IPS DF 19.7 (cell line): ENCODE results near the gene GAMT.
"Not testable (repeated sequence)": the region's sequence is repeated elsewhere in the genome, so short reads cannot be mapped to it uniquely, and the experiment has no call there.

Experiments
- DNase-seq: peaks from one replicate; pipeline ENCODE4 v3.0.0-alpha.2; 2013; ENCODE audit warnings: low read depth, low spot score

Gene GAMT

DNA sequence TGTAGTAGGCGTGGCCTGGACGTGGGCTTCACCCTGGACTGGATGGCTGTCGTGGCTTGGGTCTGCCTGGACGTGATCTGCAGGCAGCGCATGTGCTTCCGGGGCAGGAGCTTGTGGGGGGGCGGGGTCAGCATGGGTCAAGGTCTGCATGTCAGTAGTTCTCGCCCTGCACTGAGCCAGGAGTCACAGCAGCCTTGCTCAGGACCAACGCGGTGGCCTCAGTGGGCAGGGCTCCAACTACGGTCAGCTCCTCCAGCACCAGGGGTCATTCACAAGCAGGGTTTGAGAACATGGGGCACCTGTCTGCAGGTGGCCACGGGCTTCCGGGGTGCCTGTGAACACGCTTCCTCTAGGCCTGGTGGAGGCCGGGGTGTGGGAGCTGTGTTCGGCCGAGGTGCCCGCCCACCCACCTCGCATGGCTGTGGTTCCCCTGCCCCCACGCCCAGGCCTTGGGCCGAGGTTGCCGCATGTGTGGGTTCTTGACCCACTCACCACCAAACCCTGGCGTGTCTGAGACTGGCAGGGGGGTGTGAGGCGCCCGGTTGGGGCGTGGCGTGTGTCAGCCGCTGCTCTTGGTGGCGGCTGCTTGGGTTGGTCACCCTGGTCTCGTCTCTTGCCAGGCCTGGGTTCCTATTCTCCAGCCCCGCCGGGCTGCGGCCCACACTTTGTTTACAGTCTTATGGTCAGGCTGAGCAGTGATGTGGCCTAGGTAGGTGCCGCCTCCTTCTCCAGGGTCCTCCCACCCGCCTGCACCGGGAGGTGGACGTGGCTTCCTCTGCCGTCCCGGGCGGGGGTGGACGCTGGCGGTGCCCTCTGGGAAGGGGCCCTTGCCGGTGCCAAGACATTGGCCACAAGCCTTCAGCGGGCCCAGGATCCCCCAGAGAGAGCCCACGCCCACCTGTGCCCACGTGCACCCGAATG lies 32.0 kb upstream of the GAMT start:
- no peak for DNase-seq

DNA sequence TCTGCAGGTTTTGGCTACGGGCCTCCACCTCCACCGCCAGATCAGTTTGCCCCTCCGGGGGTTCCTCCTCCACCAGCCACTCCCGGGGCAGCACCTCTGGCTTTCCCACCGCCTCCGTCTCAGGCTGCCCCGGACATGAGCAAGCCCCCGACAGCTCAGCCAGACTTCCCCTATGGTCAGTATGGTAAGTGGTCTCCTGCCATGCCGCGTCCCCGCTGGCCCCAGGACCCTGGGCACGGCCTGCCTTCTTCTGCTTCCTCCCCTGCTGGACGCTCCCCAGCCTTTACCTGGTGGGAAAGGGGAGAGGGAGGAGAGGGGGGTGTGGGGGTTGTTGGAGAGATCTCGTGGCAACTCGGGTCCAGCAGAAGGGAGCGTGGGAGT lies 31.2 kb upstream of the GAMT start:
- DNase-seq, result no peak

- no peak for DNase-seq
These were observed 30.6 kb upstream of the GAMT start for GRCh38 chr19:1431759-1432506.

DNA sequence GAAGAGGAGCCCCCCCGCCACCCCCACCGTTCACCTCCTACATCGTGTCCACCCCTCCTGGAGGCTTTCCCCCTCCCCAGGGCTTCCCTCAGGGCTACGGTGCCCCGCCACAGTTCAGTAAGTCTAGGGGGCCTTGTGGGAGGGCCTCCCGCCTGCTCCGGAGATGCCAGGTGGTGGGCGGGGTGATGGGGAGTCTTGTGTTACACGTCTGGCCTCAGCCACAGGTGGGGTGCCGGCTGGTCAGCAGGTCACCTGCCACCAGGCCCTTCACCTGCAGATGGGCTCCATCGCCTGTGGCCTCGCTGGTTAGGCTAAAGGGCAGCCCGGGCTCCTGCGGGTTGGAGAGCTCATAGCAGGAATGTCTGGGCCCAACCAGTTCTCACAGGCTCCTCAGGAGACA lies 28.9 kb upstream of the GAMT start:
- no peak for DNase-seq

GRCh38 chr19:1429750-1430149 lies 28.4 kb upstream of the GAMT start:
- DNase-seq, result no peak

- DNase-seq, result no peak
These were observed 27.5 kb upstream of the GAMT start for GRCh38 chr19:1428738-1429391.

DNA sequence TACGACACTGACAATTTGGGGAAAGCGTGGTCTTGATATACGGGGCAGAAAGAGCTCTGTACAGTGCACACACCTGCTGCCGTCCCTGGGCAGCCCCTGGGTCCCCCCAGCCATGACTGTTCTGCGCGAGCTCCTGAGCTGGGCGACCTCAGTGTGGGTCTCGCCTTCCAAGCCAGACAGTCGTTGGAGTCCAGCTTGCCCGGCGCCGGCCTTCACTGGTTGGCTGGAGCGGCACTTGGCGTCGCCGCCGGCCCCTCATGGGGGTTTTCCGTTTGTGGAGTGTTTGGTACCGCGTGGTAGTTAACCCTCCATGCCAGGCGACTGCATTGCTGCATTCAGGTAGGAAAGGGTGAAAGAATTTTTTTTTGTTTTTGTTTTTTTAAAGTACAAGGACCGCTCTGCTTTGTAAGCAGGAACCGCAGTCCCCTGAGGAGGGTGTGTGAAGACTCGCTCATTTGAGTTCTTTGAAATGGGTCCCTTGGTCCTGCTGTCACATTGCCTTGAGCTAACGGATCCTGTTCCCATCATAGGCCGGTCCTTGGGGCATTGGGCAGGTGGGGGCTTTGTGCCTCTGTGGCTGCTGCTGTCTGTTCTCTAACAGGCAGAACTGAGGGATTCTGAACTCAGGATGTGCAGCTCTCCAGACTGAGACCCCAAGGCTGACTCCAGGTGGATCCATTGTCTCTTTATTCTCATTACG lies 26.0 kb upstream of the GAMT start:
- DNase-seq, result no peak

DNA sequence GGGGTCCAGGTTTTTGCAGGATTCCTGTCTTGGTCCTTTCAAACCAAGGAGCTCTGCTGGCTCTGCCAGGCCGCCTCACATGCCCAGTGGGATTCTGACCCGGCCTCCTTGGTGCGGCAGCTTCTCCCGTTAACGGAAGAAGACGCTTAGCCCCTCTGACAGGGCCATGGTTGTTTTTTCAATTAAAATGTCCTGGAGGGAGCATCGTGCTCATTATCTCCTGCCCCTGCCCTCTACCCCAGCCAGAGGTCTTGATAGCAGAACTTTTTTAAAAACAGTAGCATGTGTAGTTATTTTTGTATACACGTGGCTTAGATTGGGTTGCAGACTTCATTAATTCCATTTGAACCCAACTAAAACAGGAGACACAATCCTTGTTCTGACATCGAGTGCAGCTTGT lies 25.4 kb upstream of the GAMT start:
- DNase-seq, result no peak

DNA sequence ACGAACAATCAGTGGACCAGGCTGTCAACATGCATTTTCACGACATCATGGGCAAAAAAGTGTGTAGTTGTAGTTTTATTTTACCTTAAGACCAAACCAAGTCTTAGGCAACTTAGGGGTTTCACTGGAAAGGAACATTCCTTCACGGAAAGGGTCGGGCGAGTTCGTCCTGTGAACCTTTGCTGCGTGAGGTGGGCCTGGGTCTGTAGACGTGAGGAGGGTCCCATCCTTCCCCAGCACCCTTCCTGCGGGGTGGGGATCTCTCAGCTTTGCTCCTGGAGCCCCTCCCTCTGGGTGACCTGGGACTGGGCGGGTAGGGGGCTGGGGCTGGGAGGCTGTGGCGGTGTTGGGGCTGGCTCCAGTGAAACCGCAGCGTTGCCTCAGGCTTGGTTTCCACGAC lies 24.6 kb upstream of the GAMT start:
- DNase-seq, result no peak

DNA sequence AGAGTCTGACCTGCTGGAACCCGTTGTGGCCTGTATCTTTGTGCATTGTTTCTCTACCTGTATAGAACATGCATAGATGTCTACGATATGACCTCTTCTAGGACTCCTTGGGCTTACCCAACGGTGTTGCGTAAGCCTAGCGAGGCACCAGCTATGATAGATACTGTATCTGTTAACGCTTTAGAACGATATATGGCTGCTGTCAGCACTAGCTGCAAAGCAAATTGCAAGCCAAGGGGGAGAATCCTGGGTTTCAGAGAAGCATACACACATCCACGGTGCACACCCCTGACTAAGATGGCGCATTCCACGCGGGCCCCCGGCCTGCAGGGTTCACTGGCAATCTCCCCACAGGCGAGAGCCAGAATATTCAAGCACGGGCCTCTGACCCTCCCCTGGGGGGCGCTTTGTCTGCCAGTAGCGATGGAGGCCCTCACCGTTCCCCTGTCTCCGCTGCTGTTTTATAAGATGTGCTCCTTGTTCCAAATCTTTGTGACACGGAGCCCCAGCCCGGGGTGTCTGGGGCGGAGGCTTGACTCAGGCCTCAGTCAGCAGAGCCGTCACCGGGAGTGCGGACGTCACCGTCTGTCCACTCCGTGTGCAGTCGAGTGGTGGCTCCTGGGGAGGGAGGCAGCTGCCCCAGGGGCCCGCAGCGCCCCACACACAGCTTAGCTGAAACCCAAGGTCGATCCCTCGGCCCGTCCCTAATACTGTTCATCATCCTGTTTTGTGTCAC lies 23.9 kb upstream of the GAMT start:
- DNase-seq, result no peak

GRCh38 chr19:1424192-1424955 lies 23.0 kb upstream of the GAMT start:
- DNase-seq, result no peak

DNA sequence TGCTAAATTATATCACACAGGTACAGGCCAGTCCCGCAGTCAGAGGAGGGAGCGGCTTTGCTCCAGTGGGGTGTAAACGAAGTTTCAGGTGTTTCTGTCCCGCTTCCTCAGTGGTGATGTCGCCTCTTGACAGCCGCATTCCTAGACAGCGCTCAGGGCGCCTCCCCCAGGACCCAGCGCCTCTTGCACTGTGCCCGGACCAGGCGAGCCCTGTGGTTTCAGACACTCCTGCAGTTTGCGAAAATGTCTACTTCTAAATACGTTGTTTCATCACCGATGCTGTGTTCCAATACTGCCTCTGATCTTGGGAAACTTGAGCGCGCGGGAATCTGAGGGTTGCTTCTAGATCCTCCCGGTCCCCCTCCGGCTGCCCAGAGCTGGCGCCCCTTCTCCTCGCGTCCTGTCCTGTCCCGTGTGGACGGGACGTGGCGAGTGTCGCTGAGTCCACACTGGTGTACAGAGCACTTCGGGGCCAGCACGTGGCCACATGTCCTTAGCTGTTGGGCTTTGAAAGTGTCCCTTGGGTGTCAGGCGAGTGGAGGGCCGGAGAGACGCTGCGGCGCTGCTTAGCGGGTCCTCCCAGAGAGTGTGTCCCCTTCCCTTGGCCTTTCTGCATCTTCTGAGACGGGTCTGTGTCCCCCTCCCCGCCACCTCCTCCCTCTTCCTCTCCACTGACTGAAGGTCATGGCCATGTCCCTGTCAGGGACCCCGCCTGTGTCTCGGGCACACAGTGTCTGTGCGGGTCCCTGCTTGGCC lies 22.3 kb upstream of the GAMT start:
- DNase-seq, result no peak

DNA sequence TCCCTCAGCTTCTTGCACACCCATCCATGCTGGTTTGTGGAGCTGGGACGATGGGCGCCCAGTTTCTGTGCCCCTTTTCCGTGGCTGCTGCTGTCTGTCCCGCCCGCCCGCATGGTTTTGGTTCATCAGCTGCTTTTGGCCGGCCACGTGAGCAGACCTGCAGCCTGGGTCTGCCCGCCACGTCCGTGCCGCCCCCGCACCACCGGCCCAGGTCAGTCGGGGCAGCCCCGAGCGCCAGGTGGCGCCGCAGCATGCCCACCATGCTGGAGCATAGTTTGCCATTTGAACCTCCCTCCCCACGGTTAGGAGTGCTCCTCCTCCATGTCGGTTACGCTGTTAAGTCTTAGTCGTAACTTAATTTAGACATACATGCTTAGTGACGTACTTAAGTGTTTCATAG lies 21.6 kb upstream of the GAMT start:
- no peak for DNase-seq

DNA sequence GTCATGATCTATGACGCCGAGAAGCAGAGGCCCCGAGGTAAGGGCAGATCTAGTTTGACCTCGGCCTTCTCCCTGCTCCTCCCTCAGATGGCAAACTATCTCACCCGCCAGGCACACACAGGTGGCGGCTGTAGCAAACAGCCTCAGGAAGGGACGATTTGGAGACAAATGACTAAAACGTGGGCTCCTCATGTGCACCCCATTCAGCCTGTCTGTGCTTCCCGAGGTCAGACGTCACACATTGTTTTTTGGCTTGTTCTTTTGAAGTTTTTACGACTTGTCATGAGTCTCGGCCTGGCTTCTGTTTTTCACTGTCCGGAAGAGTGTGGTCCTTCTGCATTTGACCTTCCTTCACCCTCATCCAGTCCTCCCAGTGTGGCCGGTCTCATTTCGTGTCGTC lies 21.0 kb upstream of the GAMT start:
- no peak for DNase-seq

GRCh38 chr19:1421958-1422305 lies 20.6 kb upstream of the GAMT start:
- no peak for DNase-seq

- no peak for DNase-seq
These were observed 20.0 kb upstream of the GAMT start for GRCh38 chr19:1421218-1421957.

DNA sequence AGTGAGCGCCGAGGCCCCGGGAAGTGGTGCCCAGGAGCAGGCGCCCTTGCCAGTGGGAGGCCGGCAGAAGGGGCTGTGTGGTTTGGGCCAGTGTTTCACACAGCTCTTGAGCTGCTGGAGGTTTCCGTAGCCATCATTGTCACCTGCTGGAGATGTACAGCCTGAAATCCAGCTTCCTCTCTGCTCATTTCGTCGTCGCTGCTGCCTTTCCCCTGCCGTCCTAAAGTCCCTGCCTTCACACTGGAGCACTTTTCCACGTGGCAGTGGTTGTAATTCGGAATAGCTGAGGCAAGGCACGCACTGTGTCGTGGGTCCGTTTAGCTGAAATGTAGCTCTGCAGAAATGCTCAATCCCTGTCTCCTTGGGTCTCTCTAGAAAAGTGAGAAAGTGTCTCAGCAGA lies 19.2 kb upstream of the GAMT start:
- no peak for DNase-seq

DNA sequence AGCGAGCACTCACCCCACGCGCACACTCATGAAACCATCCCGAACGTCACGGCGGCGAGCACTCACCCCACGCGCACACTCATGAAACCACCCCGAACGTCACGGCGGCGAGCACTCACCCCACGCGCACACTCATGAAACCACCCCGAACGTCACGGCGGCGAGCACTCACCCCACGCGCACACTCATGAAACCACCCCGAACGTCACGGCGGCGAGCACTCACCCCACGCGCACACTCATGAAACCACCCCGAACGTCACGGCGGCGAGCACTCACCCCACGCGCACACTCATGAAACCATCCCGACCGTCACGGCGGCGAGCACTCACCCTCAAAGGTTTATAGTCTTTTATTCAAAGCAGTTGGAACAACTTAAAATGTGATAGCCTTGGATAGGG lies 18.7 kb upstream of the GAMT start:
- DNase-seq, result not testable (repeated sequence)
